Measurements from ENCODE around the gene THNSL1.

- no peak for TF ChIP-seq CTCF (IDR thresholded peaks at IDR 0.05; ENCODE audit: low read length)
- TF ChIP-seq EZH2 (optimal IDR thresholded peaks at IDR 0.05; ENCODE audit: low read depth, low read length) = no peak
Measured at GRCh38 chr10:25017661-25018060, 1.2 kb downstream of the THNSL1 start.

Measured in MM.1S (cell line).